ENCODE measurements around the gene FALEC. TPM values are rescaled to one million over a fixed set of nuclear protein-coding genes. Genes with fewer than 3 reads are reported as not detected.
A peak's percentile ranks its signal among the peaks of the same experiment; 100 is the strongest.

The FALEC gene
- total RNA-seq, 1 experiment from 2014 or later: not detected

- intact Hi-C loops (cut with micrococcal nuclease; ENCODE audit: unreplicated experiment): loop anchor here (5.0 to 10.0 kb wide), 3 partner anchors 60 to 412 kb away; partner anchors contain the start of genes CERS2 and CTSK
- H3K36me3 ChIP-seq (ENCODE audit: insufficient read depth, low read length, poor library complexity, severe bottlenecking): no peaks in the 10 kb centered on the region
- H3K27ac ChIP-seq (ENCODE audit: low read depth, low read length, poor library complexity, severe bottlenecking): peak overlapping the region; percentile 84
- CTCF ChIA-PET: interaction anchor here (0.6 kb wide), 1 partner anchor 21 kb away, joined by 4 read pairs; no protein-coding TSS in a partner anchor
- POLR2A ChIA-PET (ENCODE audit: low non-redundant PET): interaction anchor here (0.5 kb wide), 1 partner anchor 310 kb away, joined by 5 read pairs; no protein-coding TSS in a partner anchor
- no TSS peak for BruUV-seq (replicated peaks)
- H3K27me3 ChIP-seq (replicated peaks; ENCODE audit: insufficient read depth, low read depth, low read length, poor library complexity): no peaks in the 10 kb centered on the region
- peak overlapping the region; percentile 53 for H3K4me3 ChIP-seq (ENCODE audit: low read depth, low read length, poor library complexity, severe bottlenecking)
- no peak for DNase-seq (ENCODE audit: low spot score)
- peaks cover 33% of the 10 kb centered on the region for H3K4me1 ChIP-seq (ENCODE audit: insufficient read depth, low read length, poor library complexity, severe bottlenecking)
- H3K9me3 ChIP-seq (ENCODE audit: low read depth, low read length, poor library complexity, severe bottlenecking): no peaks in the 10 kb centered on the region
- TF ChIP-seq CTCF (conservative IDR thresholded peaks at IDR 0.05; ENCODE audit: low read depth, low read length) (no peak), EZH2 (IDR thresholded peaks at IDR 0.05; ENCODE audit: borderline replicate concordance, low read depth, low read length, poor library complexity, severe bottlenecking) (no peak)
Observed at GRCh38 chr1:150562446-150563339, 47.1 kb downstream of the FALEC start.

- DNase-seq (ENCODE audit: low spot score): no peak
- POLR2A ChIA-PET (ENCODE audit: low non-redundant PET): interaction anchor here (0.5 to 1.0 kb wide), 2 partner anchors 9 to 309 kb away, joined by 5 to 8 read pairs; no protein-coding TSS in a partner anchor
- Histone ChIP-seq H3K4me1 (ENCODE audit: insufficient read depth, low read length, poor library complexity, severe bottlenecking) (peaks cover 41% of the 10 kb centered on the region), H3K4me3 (ENCODE audit: low read depth, low read length, poor library complexity, severe bottlenecking) (no peak overlapping the region), H3K9me3 (ENCODE audit: low read depth, low read length, poor library complexity, severe bottlenecking) (no peaks in the 10 kb centered on the region), H3K27ac (ENCODE audit: low read depth, low read length, poor library complexity, severe bottlenecking) (peak overlapping the region; percentile 84), H3K36me3 (ENCODE audit: insufficient read depth, low read length, poor library complexity, severe bottlenecking) (no peaks in the 10 kb centered on the region), H3K27me3 (replicated peaks; ENCODE audit: insufficient read depth, low read depth, low read length, poor library complexity) (no peaks in the 10 kb centered on the region)
- no TSS peak for BruUV-seq (replicated peaks)
- intact Hi-C loops (cut with micrococcal nuclease; ENCODE audit: unreplicated experiment): loop anchor here (5.0 to 10.0 kb wide), 3 partner anchors 59 to 411 kb away; partner anchors contain the start of genes CERS2 and CTSK
- CTCF ChIA-PET: no interaction called here
- TF ChIP-seq CTCF (conservative IDR thresholded peaks at IDR 0.05; ENCODE audit: low read depth, low read length) (no peak), EZH2 (IDR thresholded peaks at IDR 0.05; ENCODE audit: borderline replicate concordance, low read depth, low read length, poor library complexity, severe bottlenecking) (no peak)
Observed at GRCh38 chr1:150563340-150564038, 47.9 kb downstream of the FALEC start.
